CD14-positive monocyte (primary cell): ENCODE data around the gene DPYD. TPM values are rescaled to one million over a fixed set of nuclear protein-coding genes. Genes with fewer than 3 reads are reported as not detected.

ENCODE experiments used
- DNase-seq, 3 donors: peaks; one replicate each; pipeline ENCODE4 v3.0.0-alpha.2; 2011 to 2022
- H2AFZ ChIP-seq: 2 replicates; pipeline ENCODE4 v1.6.0; 2012; ENCODE audit warnings: mild to moderate bottlenecking, low read depth, low read length, inconsistent platforms; ENCODE audit not compliant: insufficient read depth, poor library complexity, severe bottlenecking
- H3K27ac ChIP-seq, 2 donors: 1 replicate in 1 of 2; 2 replicates in 1 of 2; pipeline ENCODE4 v1.5.1; 2012 to 2013; ENCODE audit warnings: low read length in 2 of 2, control low read depth in 1 of 2, inconsistent platforms in 1 of 2, low read depth in 1 of 2, mild to moderate bottlenecking in 1 of 2
- H3K27me3 ChIP-seq, 2 donors: one replicate each; pipeline versions ENCODE4 v1.6.0 to v1.6.1; 2011 to 2013; ENCODE audit warnings: low read length in 2 of 2; ENCODE audit not compliant: control insufficient read depth in 2 of 2, insufficient read depth in 2 of 2
- H3K36me3 ChIP-seq, 2 donors: replicated peaks in 1 of 2; 1 replicate in 1 of 2; 2 replicates in 1 of 2; pipeline versions ENCODE4 v1.5.1 to v1.6.1; 2012 to 2013; ENCODE audit warnings: low read length in 2 of 2, control low read depth in 1 of 2, inconsistent platforms in 1 of 2, mild to moderate bottlenecking in 1 of 2; ENCODE audit not compliant: insufficient read depth in 2 of 2, control insufficient read depth in 1 of 2
- H3K4me1 ChIP-seq, 2 donors: 1 replicate in 1 of 2; 2 replicates in 1 of 2; pipeline versions ENCODE4 v1.5.1 to v1.6.1; 2012 to 2013; ENCODE audit warnings: low read length in 2 of 2, control low read depth in 1 of 2, inconsistent platforms in 1 of 2, mild to moderate bottlenecking in 1 of 2, moderate library complexity in 1 of 2; ENCODE audit not compliant: insufficient read depth in 2 of 2, control insufficient read depth in 1 of 2
- H3K4me2 ChIP-seq: replicated peaks from 2 replicates; pipeline ENCODE3; 2012; ENCODE audit warnings: low read length, moderate library complexity, mild to moderate bottlenecking; ENCODE audit not compliant: poor library complexity, severe bottlenecking; ENCODE audit errors: extremely low read depth
- H3K4me3 ChIP-seq, 3 experiments: fragments of 200-600 bp in 1 of 3; sonication (generic) in 1 of 3; replicated peaks in 1 of 3; 1 replicate in 2 of 3; 2 replicates in 1 of 3; pipeline ENCODE4 v1.5.1; 2011 to 2013; ENCODE audit warnings: low read length in 3 of 3, mild to moderate bottlenecking in 3 of 3, control low read depth in 2 of 3, low read depth in 2 of 3, inconsistent platforms in 1 of 3, moderate library complexity in 1 of 3
- H3K79me2 ChIP-seq: 2 replicates; pipeline ENCODE4 v1.6.0; 2012; ENCODE audit warnings: mild to moderate bottlenecking, control low read depth, inconsistent platforms, low read length, moderate library complexity; ENCODE audit not compliant: insufficient read depth
- H3K9ac ChIP-seq: 2 replicates; pipeline ENCODE4 v1.6.0; 2017; ENCODE audit warnings: low read length, mild to moderate bottlenecking; ENCODE audit not compliant: insufficient read depth, poor library complexity, severe bottlenecking
- H3K9me3 ChIP-seq, 2 donors: replicated peaks in 1 of 2; 1 replicate in 1 of 2; 2 replicates in 1 of 2; pipeline versions ENCODE4 v1.5.1 to v1.6.1; 2012 to 2013; ENCODE audit warnings: low read length in 2 of 2, control low read depth in 1 of 2; ENCODE audit not compliant: control insufficient read depth in 1 of 2, insufficient read depth in 1 of 2
- H4K20me1 ChIP-seq: 2 replicates; pipeline ENCODE4 v1.6.0; 2012; ENCODE audit warnings: mild to moderate bottlenecking, low read length, control low read depth, moderate library complexity; ENCODE audit not compliant: insufficient read depth
- H3K27ac Mint-ChIP-seq, 7 donors: one replicate each; pipeline ENCODE4 v1.8.0; 2020; ENCODE audit warnings: mild to moderate bottlenecking in 7 of 7, mixed read lengths in 7 of 7, moderate library complexity in 6 of 7, inconsistent platforms in 2 of 7
- H3K27me3 Mint-ChIP-seq, 3 donors: one replicate each; pipeline ENCODE4 v1.8.0; 2021 to 2022; ENCODE audit warnings: low read depth in 3 of 3, mild to moderate bottlenecking in 3 of 3, mixed read lengths in 3 of 3, moderate library complexity in 3 of 3, inconsistent platforms in 1 of 3
- H3K36me3 Mint-ChIP-seq, 2 donors: one replicate each; pipeline ENCODE4 v1.8.0; 2020; ENCODE audit warnings: mixed read lengths in 2 of 2, inconsistent platforms in 1 of 2, mild to moderate bottlenecking in 1 of 2
- H3K4me1 Mint-ChIP-seq: one replicate; pipeline ENCODE4 v1.8.0; 2020; ENCODE audit warnings: mild to moderate bottlenecking, mixed read lengths
- H3K4me3 Mint-ChIP-seq, 2 donors: one replicate each; pipeline ENCODE4 v1.8.0; 2020; ENCODE audit warnings: mild to moderate bottlenecking in 2 of 2, mixed read lengths in 2 of 2, moderate library complexity in 1 of 2
- H3K9me3 Mint-ChIP-seq, 7 donors: one replicate each; pipeline ENCODE4 v1.8.0; 2020 to 2022; ENCODE audit warnings: mixed read lengths in 7 of 7, mild to moderate bottlenecking in 6 of 7, moderate library complexity in 6 of 7, inconsistent platforms in 2 of 7
- CTCF ChIP-seq: fragments of 200-600 bp; IDR thresholded peaks from one replicate; pipeline ENCODE4 v1.8.0; 2022; ENCODE audit warnings: antibody characterized with exemption, mild to moderate bottlenecking
- WGBS: methylation state at CpG from one replicate; pipeline ENCODE4 v1.1.5; 2013; ENCODE audit warnings: missing lambda C conversion rate; ENCODE audit not compliant: insufficient coverage; 5-methylcytosine and 5-hydroxymethylcytosine counted together
- intact Hi-C, 2 donors: fragments of 100-400 bp; cut with micrococcal nuclease; formaldehyde crosslinking; loops; one replicate each; pipeline versions ENCODE4 v1.15.0 to v1.15.1; 2023
- polyA plus RNA-seq, 3 donors: library from polyadenylated mRNA; depleted of rRNA in 1 of 3; unstranded in 2 of 3; stranded (reverse) in 1 of 3; fragments of 300-500 nt in 2 of 3; fragments of >200 nt in 1 of 3; fragmentation: Illumina TruSeq in 2 of 3; gene quantifications; 1 replicate in 2 of 3; 2 replicates in 1 of 3; pipeline ENCODE4 v1.2.3, GENCODE V29; 2012 to 2021

Gene DPYD
- polyA plus RNA-seq, 3 donors: 87.6 to 171 (median 144) TPM

GRCh38 chr1:97270508-97271307 is 650.1 kb downstream of the DPYD start:
- no peak for DNase-seq
- H3K4me1 Mint-ChIP-seq: peaks cover 2% of the 10 kb centered on the region
- Histone ChIP-seq H3K36me3 (peaks cover 11 to 45% of the 10 kb centered on the region in 2 donors), H3K4me2 (no peak overlapping the region), H3K79me2 (no peaks in the 10 kb centered on the region), H3K9me3 (peaks cover 0 to 2% of the 10 kb centered on the region in 2 donors), H3K27ac (peak overlapping the region in 1 of 2 donors; percentile 13), H3K9ac (no peak overlapping the region), H4K20me1 (peaks cover 41% of the 10 kb centered on the region), H2AFZ (no peak overlapping the region), H3K4me1 (no peaks in the 10 kb centered on the region), H3K4me3 (no peak overlapping the region), H3K27me3 (no peaks in the 10 kb centered on the region)
- H3K4me3 Mint-ChIP-seq: no peak overlapping the region
- peaks cover 0 to 8% (median 2%) of the 10 kb centered on the region in 7 donors for H3K9me3 Mint-ChIP-seq
- H3K27me3 Mint-ChIP-seq: no peaks in the 10 kb centered on the region
- H3K36me3 Mint-ChIP-seq: peaks cover 31 to 44% of the 10 kb centered on the region in 2 donors
- H3K27ac Mint-ChIP-seq: peak overlapping the region in 2 of 7 donors; percentile 21 to 60
- 80% methylated on average over 2 of the region's 3 CpGs for WGBS
- no peak for TF ChIP-seq CTCF
- intact Hi-C loops: no loop called here

- H3K27me3 ChIP-seq: no peaks in the 10 kb centered on the region
- intact Hi-C loops: no loop called here
- Mint-ChIP-seq H3K27me3 (no peaks in the 10 kb centered on the region), H3K9me3 (peaks cover 0 to 8% (median 2%) of the 10 kb centered on the region in 7 donors), H3K36me3 (peaks cover 17 to 32% of the 10 kb centered on the region in 2 donors), H3K4me3 (no peak overlapping the region), H3K4me1 (no peaks in the 10 kb centered on the region), H3K27ac (no peak overlapping the region)
- no peak overlapping the region for H3K9ac ChIP-seq
- peaks cover 0 to 27% of the 10 kb centered on the region in 2 donors for H3K36me3 ChIP-seq
- H4K20me1 ChIP-seq: peaks cover 42% of the 10 kb centered on the region
- no peak for DNase-seq
- H3K4me1 ChIP-seq: no peaks in the 10 kb centered on the region
- H3K4me3 ChIP-seq: no peak overlapping the region
- H3K4me2 ChIP-seq: no peak overlapping the region
- no peak for TF ChIP-seq CTCF
- H2AFZ ChIP-seq: no peak overlapping the region
- H3K79me2 ChIP-seq: no peaks in the 10 kb centered on the region
- H3K27ac ChIP-seq: no peak overlapping the region
- H3K9me3 ChIP-seq: peaks cover 0 to 2% of the 10 kb centered on the region in 2 donors
Observed at GRCh38 chr1:97265630-97266029, 655.2 kb downstream of the DPYD start.
